HG03097 (cell line): ENCODE results near the gene WBP11.
A peak's percentile ranks its signal among the peaks of the same experiment; 100 is the strongest.

Experiments used
- ATAC-seq: cut with Tn5 transposase; IDR thresholded peaks from one replicate; pipeline ENCODE4 v1.9.1; 2021; ENCODE audit not compliant: unreplicated experiment, low FRiP score

Gene WBP11

DNA sequence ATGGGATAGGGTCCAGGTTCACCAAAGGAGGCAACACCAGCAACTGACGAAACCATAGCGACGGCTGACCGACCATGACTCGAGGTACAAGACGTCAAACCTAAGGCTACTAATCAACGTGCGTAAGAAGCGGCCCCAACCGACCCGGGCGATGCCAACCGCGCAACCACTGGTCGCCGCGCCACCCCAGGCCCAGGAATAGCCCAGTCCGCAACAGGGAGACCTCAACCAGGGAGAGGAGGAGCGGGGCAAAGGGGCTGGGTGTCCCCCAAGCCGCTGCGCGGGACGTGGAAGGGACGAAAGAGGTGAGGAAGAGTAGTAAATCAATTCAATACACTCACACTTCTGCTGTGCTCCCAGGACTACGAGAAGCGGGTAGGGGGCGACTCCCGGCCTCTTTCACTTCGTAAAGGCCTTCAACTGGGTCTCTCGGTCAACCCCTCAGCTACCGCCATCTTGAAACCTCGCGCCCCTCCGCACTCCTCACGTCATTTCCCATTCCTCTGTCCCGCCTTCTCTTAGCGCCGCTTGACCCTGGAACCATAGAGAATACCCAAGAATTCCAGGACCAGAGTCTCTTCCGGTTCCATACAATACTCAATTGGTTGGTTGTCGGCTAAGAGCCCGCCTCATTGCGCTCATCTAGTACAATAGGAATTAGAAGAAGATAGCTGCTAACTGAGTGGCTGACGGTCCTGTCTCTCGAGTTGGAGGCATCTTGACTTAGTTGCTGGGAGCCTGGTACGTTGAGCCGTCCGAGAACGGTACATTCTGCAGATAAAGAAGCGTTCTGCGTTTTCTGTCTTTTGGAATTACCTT is at the start of gene WBP11, which contains the start of gene C12orf60:
Gene WBP11, minus strand, starts transcription at position 468 of the 819 bp plus-strand sequence. CDS start 2,095 bp downstream, outside the sequence.
Gene C12orf60, plus strand, starts transcription at position 660 of the 819 bp plus-strand sequence. CDS start 19,266 bp downstream, outside the sequence.
- peak; percentile 100 for ATAC-seq

GRCh38 chr12:14852880-14853279 is 49.6 kb upstream of the WBP11 start:
- ATAC-seq: no peak

DNA sequence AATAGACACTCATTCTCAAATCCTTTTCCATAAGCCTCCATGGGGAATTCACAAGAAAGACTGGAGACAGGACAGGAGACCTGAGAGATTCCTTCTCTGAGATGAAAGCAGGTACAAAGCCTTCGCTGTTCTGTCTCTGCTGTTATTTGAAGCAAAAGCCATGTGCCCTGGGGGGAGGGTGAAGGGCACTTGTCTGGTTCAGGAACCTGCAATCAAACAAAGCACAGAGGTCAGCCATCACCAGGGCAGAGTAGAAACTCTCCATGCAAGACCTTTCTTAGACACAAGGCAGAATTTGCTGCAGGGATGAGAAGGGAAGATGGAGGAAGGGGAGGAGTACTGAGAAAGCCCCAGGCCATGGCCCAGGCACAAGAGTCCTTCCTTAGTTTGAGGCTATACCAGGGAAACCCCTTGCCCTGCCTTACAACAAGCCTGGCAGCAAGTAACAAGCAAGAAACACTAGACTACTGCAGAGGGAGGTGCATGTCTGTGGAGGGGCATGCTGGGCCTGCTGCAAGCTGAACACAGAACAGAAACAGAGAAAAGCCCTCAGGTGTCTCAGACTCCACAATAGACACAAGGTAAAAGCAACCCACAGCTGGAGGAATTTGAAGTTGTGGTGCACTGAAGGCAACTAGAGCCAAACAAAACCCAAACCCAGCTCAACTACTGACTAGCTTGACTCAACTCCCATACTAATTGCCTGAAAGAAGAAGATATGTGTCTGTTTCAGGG is 47.8 kb upstream of the WBP11 start:
- ATAC-seq: no peak

- no peak for ATAC-seq
Observed at GRCh38 chr12:14849661-14850060, 46.4 kb upstream of the WBP11 start.

- ATAC-seq: no peak
Observed at GRCh38 chr12:14846876-14847580, 43.8 kb upstream of the WBP11 start.

DNA sequence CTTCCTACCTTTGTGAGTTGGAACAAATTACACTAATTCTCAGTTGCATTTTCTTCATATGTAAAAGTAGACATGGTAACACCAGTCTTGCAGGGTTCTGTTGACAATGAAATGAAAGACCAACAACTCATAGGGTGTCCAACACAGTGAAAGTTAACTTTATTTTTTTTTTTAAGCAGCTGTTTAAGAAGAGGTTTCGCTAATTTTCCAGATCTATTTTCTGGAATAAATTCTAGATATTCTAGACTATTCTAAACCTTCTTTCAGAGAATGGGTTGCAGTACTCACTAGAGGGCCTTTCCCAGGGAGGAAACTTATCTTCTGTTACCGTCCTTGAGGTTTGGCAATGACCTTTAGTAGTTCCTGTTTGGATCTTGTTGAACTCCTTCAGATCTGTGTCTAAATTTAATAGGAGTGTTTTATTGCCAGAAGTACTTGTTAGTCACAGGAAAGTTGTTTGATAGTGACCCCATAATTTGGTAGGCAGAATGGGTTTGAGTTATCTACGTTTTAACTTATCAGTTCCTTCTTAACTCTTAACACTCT is 42.8 kb upstream of the WBP11 start:
- no peak for ATAC-seq

DNA sequence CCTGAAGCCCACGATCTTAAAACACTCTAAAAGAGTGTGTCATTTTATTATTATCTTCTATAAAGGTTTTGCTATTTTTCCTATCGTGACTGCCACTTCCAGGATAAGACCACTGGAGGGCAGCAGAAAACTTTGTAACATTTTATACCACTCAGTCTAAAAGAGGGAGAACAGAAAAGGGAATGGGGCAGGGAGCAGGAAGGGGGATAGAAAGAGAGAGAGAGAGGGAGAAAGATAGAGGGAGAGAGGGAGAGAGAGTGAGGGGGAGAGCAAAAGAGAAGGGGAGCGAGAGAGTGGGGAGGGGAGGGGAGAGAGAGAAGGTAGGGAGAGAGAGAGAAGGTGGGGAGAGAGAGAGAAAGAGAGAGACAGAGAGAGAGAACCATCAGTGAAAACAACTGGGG is 42.1 kb upstream of the WBP11 start:
- ATAC-seq: no peak

- ATAC-seq: no peak
Observed at GRCh38 chr12:14844401-14844800, 41.1 kb upstream of the WBP11 start.

- no peak for ATAC-seq
Observed at GRCh38 chr12:14843425-14843887, 40.2 kb upstream of the WBP11 start, which contains the start of gene ART4. ART4 (minus strand) TSS chr12:14843526; CDS start chr12:14843113, 413 bp downstream.

GRCh38 chr12:14842315-14842714 is 39.0 kb upstream of the WBP11 start:
- no peak for ATAC-seq

- no peak for ATAC-seq
Observed at GRCh38 chr12:14841761-14842160, 38.5 kb upstream of the WBP11 start.

GRCh38 chr12:14840616-14841015 is 37.3 kb upstream of the WBP11 start:
- no peak for ATAC-seq

DNA sequence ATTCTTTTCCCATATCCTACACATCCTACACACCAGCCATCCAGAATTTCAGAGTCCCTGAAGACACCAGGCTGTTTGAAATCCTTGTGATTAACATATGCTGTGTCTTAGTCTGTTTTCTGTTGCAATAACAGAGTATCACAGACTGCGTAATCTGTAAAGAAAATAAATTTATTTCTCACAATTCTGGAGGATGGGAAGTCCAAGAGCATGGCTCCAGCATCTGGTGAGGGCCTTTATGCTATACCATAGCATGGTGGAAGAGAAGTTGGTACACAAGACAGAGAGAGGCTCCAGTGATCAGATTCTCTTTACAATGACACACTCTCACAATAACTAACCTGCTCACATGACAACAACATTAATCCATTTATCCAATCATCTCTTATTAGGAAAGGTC is 36.0 kb upstream of the WBP11 start:
- no peak for ATAC-seq

DNA sequence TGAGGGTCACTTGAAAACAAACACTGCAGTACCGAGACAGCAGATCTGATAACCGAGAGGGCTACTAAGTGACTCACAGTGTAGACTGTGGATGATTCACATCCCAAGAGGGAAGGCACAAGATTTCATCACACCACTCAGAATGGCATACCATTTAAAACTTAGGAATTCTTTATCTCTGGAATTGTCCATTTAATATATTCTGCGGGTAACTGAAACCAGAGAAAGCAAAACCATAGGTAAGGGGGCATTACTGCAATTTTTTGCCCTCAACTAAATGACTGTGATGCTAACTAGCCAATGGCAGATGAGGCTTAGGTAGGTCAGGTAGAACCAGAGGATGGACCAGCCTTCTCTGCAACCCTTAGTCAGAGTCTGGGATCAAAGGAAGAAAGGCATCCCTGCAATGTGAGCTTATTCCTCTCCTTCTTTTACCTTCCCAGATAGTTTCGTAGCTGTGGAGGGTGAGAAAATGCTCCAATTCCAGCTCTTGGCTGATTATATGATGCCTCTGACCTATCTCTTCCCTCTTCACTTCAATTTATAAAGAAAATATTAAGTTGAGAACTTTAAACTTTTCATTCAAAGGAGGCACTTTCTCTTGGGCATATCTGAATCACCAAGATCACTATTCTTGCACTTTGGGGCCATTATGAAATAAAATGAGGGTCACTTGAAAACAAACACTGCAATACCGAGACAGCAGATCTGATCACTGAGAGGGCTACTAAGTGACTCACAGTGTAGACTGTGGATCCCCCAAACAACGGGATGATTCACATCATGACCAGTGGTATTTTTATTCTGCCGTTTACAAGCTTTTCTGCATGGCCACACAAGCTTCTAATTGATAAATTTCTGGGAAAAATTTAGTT is 33.3 kb upstream of the WBP11 start:
- ATAC-seq: no peak

DNA sequence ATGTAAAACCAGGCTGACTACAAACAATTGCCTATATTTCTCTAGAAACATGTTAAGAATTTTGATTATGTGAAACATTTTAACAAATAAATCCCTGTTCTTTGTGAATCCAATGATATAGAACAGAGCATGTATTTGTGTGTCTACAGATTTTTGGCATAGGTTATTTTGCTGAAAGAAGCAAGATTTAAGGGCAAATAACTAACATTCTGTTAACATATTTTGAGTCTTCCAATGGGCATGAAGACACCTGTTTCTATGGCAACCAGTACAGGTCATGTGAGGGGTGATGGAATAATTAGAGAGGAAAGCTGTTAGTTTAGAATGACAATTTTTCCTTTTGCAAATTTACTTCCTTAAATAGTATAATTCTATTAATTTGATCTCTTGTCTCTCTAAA is 31.2 kb upstream of the WBP11 start:
- ATAC-seq: no peak

DNA sequence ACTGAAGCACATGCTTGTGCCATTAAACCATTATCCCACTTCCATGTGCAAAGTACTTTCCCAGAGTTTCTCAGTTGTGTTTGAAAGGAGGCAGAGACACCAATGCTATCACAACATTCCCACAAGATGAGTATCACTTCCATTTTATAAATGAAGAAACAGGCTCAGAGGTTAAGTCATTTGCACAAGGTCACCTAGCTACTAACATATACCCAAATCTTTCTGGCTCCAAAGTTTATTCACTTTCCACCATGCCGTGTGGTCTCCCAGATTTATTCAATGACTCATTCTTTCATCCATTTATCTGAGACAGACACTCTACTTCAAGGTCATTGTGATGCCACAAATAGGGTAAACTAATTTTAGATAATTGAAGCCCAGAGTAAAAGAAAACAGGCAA is 30.7 kb upstream of the WBP11 start:
- ATAC-seq: no peak

DNA sequence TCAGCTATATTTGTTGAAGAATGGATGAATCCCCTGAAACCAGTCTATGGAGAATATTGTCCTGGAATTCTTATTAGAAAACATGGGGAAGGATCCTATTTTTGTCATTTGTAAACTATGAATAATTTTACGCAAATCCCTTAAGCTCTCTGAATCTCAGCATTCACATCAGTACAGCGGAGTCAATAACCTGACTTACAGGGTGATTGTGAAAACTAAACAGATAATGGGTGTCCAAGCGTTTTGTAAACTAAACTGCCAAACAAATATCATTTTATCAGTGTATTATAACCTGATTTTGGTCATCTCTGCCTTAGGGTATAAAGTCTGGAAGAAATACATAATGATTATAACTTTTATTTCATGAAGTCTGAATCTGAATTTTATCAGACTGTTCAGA is 30.1 kb upstream of the WBP11 start:
- ATAC-seq: no peak

GRCh38 chr12:14828892-14829291 is 25.6 kb upstream of the WBP11 start:
- ATAC-seq: peak; percentile 71

DNA sequence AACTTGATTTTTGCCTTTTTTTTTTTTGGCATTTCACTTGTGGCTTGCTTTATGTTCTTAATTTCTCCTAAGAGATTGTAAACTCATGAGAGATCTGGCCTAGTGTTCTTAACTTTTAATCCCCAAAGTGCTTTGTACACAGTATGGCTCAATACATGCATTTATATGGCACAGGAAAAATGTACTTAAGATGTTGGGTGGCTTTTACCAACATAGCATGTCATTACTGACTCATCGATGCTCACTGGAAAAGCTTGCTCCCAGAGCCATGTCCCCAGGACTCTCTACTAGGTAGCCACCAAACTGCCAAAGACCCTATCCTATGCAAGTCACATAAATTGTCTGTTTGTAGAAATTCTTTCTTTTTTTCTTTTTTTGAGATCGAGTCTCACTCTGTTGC is 23.8 kb upstream of the WBP11 start:
- ATAC-seq: no peak

DNA sequence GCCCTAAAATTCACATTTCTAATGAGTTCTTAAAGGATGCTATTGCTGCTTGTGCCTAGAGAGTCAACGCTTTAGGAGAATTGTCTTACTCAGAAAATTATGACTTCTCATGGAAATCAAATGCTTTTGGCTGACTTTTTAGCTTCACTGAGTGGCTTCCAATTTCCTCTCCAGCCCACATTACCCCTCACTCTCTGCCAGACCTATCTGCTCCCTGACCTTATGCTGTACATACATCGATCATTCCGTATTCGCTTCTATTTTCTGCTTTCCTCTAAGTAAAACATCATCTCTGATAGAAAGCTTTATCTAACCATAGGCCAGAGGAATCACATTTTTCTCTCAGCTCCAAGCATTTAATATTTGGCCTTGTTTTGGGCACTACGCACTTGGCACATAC is 23.2 kb upstream of the WBP11 start:
- ATAC-seq: no peak
